Osteoblast (primary cell): ENCODE measurements around the gene PRKCSH. TPM values are rescaled to one million over a fixed set of nuclear protein-coding genes. Genes with fewer than 3 reads are reported as not detected.
A peak's percentile ranks its signal among the peaks of the same experiment; 100 is the strongest.

Experiments used
- DNase-seq: peaks from one replicate; pipeline ENCODE4 v3.0.0; 2011; ENCODE audit warnings: low spot score, mixed read lengths; ENCODE audit not compliant: insufficient read length; ENCODE audit errors: missing footprints
- H2AFZ ChIP-seq: 2 replicates; pipeline ENCODE4 v1.6.0; 2011; ENCODE audit warnings: mild to moderate bottlenecking, low read length
- H3K27ac ChIP-seq: 2 replicates; pipeline ENCODE4 v1.5.1; 2011; ENCODE audit warnings: mild to moderate bottlenecking, low read depth, low read length, moderate library complexity
- H3K27me3 ChIP-seq: 2 replicates; pipeline ENCODE4 v1.6.0; 2012; ENCODE audit warnings: mild to moderate bottlenecking, control low read depth, inconsistent platforms, low read length, moderate library complexity; ENCODE audit not compliant: insufficient read depth
- H3K36me3 ChIP-seq: 2 replicates; pipeline ENCODE4 v1.5.1; 2011; ENCODE audit warnings: mild to moderate bottlenecking, low read length, control low read depth, moderate library complexity; ENCODE audit not compliant: insufficient read depth
- H3K4me1 ChIP-seq: 2 replicates; pipeline ENCODE4 v1.5.1; 2011; ENCODE audit warnings: mild to moderate bottlenecking, low read length, control low read depth, moderate library complexity; ENCODE audit not compliant: insufficient read depth
- H3K4me2 ChIP-seq: 2 replicates; pipeline ENCODE4 v1.6.0; 2011; ENCODE audit warnings: mild to moderate bottlenecking, low read length; ENCODE audit not compliant: insufficient read depth
- H3K4me3 ChIP-seq: fragments of 200-600 bp; sonication (generic); 3 replicates; pipeline ENCODE4 v1.5.1; 2012; ENCODE audit warnings: mild to moderate bottlenecking, low read length, inconsistent platforms; ENCODE audit not compliant: insufficient read depth
- H3K79me2 ChIP-seq: 2 replicates; pipeline ENCODE4 v1.6.0; 2012; ENCODE audit warnings: mild to moderate bottlenecking, low read length, control low read depth, inconsistent platforms; ENCODE audit not compliant: insufficient read depth
- H3K9me3 ChIP-seq: 2 replicates; pipeline ENCODE4 v1.5.1; 2011; ENCODE audit warnings: low read depth, low read length, control low read depth
- H4K20me1 ChIP-seq: 2 replicates; pipeline ENCODE4 v1.6.0; 2012; ENCODE audit warnings: mild to moderate bottlenecking, low read length, control low read depth; ENCODE audit not compliant: insufficient read depth
- total RNA-seq: library from RNA; depleted of rRNA; stranded (reverse); fragments of >200 nt; gene quantifications from 2 replicates; pipeline ENCODE4 v1.2.3, GENCODE V29; 2012
- TF ChIP-seq, protein P1 (sequence below): IDR thresholded peaks from 2 replicates; pipeline ENCODE4 v1.5.1; 2011; ENCODE audit warnings: mild to moderate bottlenecking, low read depth, low read length, moderate library complexity; ENCODE audit errors: extremely low read depth

PRKCSH gene
- total RNA-seq, 1 donor = 117 TPM

DNA sequence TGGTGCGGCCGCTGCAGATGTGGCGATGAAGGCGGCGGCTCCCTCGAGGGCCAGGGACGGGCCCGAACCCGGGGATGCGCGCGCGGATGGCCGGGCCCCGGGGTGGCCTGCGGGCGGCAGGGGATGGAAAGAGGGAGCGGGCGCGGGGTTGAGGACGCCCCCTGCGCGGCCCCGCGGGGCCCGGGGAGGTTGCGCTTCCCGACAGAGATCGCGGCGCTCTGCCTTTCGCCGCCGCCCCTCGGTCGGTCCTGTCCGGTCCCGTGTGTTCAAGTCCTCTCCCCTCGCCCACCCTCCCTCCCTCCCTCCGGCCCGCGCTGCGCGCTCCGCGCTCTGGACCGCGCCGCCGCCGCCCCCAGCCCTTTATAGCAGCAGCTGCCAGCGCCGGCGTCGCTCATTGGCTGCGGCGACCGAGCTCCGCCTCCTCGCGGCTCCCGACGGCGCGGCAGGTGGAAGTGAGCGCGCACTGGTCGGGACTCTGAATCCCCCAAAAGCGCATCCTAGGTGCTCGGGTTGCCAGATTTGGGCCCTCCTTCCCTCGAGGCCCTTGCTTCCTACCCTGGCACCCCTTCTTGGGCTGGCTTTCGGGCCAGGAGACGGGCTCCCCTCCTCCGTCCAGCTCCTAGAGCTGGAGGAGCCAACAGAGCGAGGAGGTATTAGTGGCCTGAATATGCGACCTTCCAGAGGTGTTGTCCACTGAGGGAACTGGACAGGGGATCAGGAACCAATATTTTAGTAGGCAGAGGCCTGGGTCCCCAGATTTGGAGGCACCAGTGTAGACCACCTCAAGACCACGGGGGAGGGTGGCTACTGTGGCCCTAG is 45.5 kb downstream of the PRKCSH start, which contains the start of gene ELAVL3:
ELAVL3 (minus strand) TSS at position 332 of the 819 bp plus-strand sequence. CDS start 438 bp downstream, outside the sequence.
- TF ChIP-seq, protein P1, sequence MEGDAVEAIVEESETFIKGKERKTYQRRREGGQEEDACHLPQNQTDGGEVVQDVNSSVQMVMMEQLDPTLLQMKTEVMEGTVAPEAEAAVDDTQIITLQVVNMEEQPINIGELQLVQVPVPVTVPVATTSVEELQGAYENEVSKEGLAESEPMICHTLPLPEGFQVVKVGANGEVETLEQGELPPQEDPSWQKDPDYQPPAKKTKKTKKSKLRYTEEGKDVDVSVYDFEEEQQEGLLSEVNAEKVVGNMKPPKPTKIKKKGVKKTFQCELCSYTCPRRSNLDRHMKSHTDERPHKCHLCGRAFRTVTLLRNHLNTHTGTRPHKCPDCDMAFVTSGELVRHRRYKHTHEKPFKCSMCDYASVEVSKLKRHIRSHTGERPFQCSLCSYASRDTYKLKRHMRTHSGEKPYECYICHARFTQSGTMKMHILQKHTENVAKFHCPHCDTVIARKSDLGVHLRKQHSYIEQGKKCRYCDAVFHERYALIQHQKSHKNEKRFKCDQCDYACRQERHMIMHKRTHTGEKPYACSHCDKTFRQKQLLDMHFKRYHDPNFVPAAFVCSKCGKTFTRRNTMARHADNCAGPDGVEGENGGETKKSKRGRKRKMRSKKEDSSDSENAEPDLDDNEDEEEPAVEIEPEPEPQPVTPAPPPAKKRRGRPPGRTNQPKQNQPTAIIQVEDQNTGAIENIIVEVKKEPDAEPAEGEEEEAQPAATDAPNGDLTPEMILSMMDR = no peak
- Histone ChIP-seq H3K36me3 (no peaks in the 10 kb centered on the region), H3K4me1 (peaks cover 7% of the 10 kb centered on the region), H3K79me2 (no peaks in the 10 kb centered on the region), H3K4me2 (peak within 1 kb of the TSS; percentile 59), H3K9me3 (no peaks in the 10 kb centered on the region), H3K27ac (no peak within 1 kb of the TSS), H4K20me1 (peaks cover 3% of the 10 kb centered on the region), H3K4me3 (no peak within 1 kb of the TSS), H3K27me3 (peaks cover 35% of the 10 kb centered on the region), H2AFZ (no peak within 1 kb of the TSS)
- DNase-seq = peak; percentile 94

DNA sequence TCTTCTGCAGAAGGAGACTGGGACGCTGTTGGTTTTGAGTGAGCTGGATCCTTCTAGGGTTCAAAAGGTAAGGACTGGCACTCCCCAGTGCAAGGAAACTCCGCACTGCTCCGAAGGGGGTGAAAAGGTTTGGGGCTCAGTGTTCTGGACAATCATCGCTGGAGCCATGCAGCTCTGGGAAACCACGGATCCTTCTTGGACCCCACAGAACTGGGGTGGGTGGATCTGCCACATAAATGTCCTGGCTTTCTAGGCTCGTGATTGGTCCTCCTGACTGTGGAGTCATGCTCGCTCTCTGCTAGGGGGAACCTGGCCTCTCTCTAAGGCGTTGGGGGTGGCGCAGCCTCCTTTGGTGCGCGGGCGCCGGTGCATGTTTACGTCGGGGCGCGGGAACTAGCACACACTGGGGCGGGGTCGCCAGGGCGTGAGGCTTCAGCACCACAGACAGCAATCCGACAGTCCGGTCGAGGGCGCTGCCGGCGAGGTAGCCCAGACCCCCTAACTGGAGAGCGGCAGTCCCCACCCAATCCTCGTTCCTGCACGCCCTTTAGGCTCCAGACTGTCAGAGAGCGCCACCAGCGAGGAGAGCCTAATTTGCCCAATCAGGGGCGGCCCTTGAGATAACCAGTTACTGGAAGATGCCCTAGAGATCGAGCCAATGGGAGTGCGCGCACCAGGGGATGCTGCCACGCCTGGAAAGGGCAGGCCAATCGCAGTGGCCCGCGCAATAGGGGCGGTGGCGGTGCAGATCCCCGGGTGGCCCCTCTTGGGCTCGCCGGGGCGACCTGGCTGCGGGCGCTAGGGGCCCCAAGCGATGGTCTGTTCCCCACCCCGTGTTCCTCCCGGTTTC is 46.3 kb downstream of the PRKCSH start:
- Histone ChIP-seq H3K79me2 (no peaks in the 10 kb centered on the region), H3K9me3 (no peaks in the 10 kb centered on the region), H3K4me2 (peak overlapping the region; percentile 59), H3K36me3 (no peaks in the 10 kb centered on the region), H3K4me3 (peak overlapping the region; percentile 64), H2AFZ (no peak overlapping the region), H3K27ac (no peak overlapping the region), H4K20me1 (peaks cover 3% of the 10 kb centered on the region), H3K27me3 (peaks cover 35% of the 10 kb centered on the region), H3K4me1 (peaks cover 7% of the 10 kb centered on the region)
- TF ChIP-seq, protein P1 = no peak
- DNase-seq = peak; percentile 100

DNA sequence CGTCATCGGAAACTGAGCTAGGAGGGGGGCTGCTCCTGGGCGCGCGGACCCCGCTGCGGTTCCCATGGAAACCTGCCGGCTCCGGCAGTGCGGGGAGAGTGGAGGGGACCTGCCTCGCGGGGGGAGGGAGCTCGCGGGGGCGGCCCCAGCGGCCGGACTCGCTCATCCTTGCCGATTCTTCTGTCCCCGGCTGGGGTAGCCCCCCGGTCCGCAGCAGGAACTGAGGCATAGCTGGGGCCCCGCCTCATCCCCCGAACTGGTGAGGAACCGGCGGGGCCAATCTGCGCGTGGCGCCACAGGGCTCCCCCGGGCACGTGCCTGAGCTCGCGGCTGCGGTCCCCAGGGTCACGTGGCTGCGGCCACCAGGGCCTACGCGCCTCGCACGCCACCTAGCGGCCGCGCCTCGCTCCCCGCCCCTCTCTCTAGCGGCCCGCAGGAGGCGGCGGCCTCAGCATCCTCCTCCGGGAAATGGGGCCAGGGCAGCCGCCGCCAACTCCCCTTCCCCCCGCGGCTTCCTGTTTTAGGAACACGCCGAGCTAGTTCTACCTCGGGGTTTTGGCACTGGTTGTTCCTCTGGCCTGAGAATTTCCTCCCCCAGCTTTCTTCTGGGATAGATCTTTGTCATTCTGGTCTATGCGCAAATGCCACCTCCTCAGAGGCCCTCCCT is 47.1 kb downstream of the PRKCSH start:
- TF ChIP-seq, protein P1 = peak; percentile 73
- peak; percentile 100 for DNase-seq
- Histone ChIP-seq H4K20me1 (peaks cover 3% of the 10 kb centered on the region), H3K36me3 (no peaks in the 10 kb centered on the region), H3K27me3 (peaks cover 35% of the 10 kb centered on the region), H3K4me2 (peak overlapping the region; percentile 59), H3K4me3 (peak overlapping the region; percentile 64), H3K27ac (no peak overlapping the region), H3K9me3 (no peaks in the 10 kb centered on the region), H2AFZ (no peak overlapping the region), H3K4me1 (peaks cover 7% of the 10 kb centered on the region), H3K79me2 (no peaks in the 10 kb centered on the region)
